HG03520 (cell line): ENCODE data around the gene CPA5.

Experiments
- ATAC-seq: cut with Tn5 transposase; IDR thresholded peaks from one replicate; pipeline ENCODE4 v1.9.1; 2021; ENCODE audit warnings: mild to moderate bottlenecking, moderate library complexity; ENCODE audit not compliant: unreplicated experiment

Gene CPA5

GRCh38 chr7:130356876-130357611 is 12.4 kb downstream of the CPA5 start:
- ATAC-seq, result no peak

DNA sequence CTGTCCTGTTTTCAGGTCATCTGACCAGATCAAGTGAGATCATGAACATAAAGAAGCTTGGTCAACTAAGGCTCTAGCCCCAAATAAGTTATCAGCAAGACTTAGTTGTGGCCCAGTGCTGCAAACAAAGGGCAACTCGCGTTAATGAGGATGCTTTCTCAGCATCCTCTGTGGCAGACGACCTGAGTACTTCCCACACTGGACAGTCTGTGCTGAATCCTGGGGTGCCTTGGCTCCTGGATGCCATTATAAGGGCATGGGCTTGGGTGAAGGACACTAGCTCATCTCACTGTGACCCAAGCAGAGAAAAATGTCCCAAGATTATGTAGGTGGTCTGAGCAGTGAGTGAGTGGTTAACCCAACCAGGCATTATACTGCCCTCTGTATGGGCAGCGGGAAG is 13.9 kb downstream of the CPA5 start:
- no peak for ATAC-seq

- no peak for ATAC-seq
Observed at GRCh38 chr7:130359276-130359857, 14.8 kb downstream of the CPA5 start.

GRCh38 chr7:130360518-130360917 is 15.9 kb downstream of the CPA5 start:
- no peak for ATAC-seq

DNA sequence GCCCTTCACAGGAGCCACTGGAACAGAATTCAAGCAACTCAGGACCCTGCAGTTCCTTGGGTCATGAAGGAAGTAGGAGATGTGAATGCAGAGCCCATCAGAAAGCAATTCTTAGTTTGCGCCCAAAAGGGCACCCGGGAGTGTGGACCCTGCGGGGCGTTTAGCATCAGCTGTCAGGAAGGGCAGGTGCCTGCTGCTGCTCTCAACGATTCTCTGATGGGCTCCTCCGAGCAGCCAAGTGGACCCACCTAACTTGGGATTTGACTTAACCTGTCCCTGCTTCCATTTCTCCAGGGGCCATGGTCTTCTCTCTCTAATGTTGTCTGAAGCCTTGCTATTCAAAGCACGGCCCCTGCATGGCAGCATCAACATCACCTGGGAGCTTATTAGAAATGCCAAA is 17.1 kb downstream of the CPA5 start:
- ATAC-seq, result no peak

- ATAC-seq, result no peak
Observed at GRCh38 chr7:130362251-130362816, 17.7 kb downstream of the CPA5 start.

- ATAC-seq, result no peak
Observed at GRCh38 chr7:130363026-130363847, 18.6 kb downstream of the CPA5 start.

- no peak for ATAC-seq
Observed at GRCh38 chr7:130364451-130364850, 19.8 kb downstream of the CPA5 start.

GRCh38 chr7:130365088-130365487 is 20.5 kb downstream of the CPA5 start:
- no peak for ATAC-seq

DNA sequence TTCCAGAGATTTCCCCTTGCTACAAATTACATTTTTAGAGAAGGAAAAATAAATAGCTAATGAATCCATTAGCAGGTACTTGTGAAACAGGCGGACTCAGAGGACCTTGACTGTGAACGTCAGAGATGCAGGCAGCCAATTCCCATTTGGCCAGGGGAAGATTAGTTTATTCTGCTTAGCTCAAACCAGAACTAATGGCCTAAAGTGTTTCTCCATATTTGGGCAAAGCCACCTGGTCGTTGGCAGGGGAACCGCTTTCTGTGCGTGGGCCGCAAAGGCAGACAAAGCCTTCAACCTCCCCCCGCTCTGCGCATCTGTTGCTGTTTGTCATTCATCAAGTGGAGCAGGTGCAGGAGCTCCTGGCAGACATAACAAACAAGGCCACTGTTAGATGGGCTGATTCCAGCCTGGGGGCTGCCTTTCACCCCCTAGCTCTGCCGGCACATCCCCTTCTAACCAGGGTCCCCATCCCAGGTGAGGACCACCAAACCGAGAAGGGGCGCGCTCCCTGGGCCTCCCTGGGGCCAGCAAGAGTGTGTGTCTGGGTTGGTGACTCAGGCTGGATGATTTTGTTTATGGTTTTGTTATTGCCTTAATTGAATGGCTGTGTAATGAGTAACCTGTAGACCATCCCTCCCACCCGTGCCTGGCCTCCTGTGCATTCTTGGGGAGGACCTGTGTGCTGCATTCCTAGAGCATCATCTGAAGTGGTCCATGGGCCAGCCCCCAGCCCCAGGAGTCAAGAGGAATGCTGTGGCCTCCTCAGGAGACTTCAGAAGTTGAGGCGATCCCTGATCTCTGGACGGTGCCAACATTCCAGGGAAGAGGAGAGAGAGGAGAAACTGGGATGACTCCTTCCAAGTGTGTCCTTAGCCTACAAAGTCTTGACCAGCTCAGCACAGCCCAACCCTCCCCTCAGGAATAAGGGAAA is 21.2 kb downstream of the CPA5 start:
- ATAC-seq, result peak; percentile 75

DNA sequence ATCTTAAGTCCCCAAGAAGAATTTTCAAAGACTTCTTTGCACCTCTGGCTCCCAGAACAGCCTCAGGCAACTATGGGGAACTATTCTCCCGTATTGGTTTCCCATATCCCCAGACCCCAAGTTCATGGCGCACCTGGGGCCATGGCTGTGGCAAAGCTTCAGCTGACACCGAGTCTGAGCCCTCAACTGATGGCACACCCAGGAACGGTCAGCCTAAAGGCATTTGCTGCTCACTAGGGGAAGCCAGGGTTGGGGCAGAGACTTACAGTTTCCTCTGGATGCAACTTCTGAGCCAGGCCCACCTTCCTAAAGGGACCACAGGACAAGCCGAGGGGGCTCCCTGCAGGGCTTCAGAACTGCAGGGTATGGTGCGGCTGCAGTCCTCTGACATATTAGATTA is 21.9 kb downstream of the CPA5 start:
- ATAC-seq, result no peak

DNA sequence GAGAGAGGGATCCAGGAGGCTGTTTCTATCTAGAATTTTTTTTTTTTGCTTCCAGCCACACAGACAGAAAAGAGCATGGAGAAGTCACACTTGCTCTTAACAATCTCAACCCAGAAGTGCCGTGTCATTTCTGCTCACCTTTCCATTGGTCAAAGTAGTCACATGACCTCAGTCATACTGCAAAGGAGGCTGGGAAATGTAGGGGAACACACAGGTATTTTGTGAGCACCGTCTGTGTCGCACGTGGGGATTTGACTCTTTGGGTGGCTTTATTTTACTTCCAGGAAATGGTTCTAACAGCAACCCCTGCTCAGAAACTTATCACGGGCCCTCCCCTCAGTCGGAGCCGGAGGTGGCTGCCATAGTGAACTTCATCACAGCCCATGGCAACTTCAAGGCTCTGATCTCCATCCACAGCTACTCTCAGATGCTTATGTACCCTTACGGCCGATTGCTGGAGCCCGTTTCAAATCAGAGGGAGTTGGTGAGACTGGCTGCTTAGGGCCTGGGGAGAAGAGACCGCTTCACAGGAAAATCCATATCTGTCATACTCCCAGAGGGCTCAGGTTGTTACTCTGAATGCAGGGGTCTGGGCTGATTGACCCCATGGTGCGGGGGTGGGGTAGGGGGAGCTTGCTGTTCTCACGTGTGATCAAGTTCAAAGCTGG is 22.6 kb downstream of the CPA5 start:
- ATAC-seq, result no peak

- ATAC-seq, result no peak
Observed at GRCh38 chr7:130367836-130368746, 23.5 kb downstream of the CPA5 start.

DNA sequence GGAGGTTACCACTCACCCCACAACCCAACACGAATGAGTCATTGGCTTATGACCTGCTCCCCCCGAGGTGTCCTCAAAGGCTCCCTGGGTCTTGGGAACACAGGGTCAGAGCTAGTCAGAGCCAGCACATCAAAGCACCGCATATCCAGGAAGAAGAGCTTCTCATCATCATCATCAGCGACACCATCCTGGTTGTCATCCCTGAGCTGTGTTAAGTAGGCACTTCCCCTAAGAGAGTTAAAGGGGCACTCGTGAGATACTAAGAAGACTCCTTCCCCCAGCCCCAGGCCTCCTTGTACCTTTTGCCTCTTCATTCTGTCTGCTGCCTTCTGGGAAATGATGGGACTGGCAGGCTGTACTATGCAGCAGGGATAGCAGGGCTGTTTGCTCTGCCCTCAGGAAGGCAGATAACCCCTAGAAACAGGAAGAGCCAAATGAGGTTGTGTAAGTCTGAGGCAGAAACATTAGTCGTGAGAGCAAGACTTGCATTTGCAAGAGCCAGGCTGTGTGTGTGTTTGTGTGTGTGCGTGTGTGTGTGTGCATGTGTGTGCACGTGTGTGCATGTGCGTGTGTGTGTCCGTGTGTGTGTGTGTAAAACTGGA is 24.6 kb downstream of the CPA5 start:
- no peak for ATAC-seq

DNA sequence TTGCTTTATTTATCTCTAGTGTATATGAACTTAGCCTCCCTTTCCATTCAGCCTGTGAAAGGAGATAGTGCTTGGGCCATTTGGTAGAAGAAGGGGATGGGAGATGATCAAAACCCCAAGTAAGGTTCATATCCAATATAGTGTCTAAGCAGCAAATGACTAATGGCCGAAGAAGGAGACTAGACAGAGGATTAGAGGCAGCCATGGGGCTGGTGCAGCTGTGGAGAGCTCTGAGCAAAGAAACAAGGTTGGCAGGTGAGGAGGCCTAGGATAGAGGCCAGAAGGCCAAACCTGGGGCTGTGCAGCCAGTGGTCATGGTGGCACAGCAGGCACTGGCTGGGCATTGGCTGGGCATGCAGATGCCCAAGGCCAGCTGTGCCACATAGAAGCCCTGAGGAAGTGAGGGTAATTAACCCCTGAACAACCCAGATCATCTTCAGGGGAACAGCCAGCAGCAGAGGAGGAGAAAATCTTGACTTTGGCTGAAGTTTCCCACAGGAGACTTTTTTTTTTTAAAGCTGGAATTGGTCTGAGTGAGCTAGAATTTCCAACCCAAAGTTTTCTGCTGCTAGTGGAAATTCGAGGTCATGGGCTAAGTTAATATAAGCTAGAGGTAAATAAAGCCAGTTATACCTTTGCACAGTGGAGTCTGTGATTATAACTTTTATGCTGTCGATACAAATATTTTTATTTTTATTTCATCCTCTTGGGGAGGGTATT is 25.4 kb downstream of the CPA5 start:
- ATAC-seq, result no peak

- ATAC-seq, result no peak
Observed at GRCh38 chr7:130371046-130371445, 26.4 kb downstream of the CPA5 start.

GRCh38 chr7:130372402-130373165 is 28.0 kb downstream of the CPA5 start:
- ATAC-seq, result no peak
